ENCODE data around the gene MAP9.
A peak's percentile ranks its signal among the peaks of the same experiment; 100 is the strongest.
"Not testable (repeated sequence)": the region's sequence is repeated elsewhere in the genome, so short reads cannot be mapped to it uniquely, and the experiment has no call there.

Gene MAP9

DNA sequence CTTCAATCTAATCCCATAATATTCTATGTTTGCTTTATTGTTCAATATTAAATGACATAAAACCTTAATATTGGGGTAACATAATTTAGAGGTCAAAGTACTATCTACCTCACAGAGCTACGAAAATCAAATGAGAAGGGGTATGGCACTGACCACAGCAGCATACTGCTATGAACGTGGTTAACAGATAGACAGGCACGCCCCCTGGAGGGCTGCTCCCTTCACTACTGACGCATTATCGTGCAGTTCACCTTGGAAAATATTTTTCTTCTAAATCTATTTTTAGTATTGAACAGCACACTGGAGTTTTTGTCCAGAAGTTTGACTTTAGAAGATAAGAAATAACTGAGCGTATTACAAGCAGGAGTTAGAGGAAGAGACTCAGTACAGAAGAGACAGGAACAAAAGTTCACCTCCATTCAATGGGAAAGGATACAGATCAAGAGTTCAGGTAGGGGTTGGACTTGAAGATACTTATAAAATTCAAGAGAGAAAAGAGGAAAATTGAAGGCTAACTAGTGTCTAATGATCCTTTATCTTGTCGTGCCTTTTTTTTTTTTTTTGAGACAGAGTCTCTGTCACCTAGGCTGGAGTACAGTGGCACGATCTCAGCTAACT is 22.7 kb downstream of the MAP9 start:
- Histone ChIP-seq H3K27ac (ENCODE audit: low read depth, low read length) (no peak overlapping the region), H3K4me1 (ENCODE audit: control insufficient read depth, insufficient read depth, low read length, unreplicated experiment) (no peaks in the 10 kb centered on the region), H3K79me2 (ENCODE audit: control insufficient read depth, insufficient read depth, low read length, unreplicated experiment) (no peaks in the 10 kb centered on the region), H2AFZ (ENCODE audit: low read length, unreplicated experiment) (peak overlapping the region; percentile 20), H3K27me3 (ENCODE audit: insufficient read depth, low read length) (no peaks in the 10 kb centered on the region), H3K4me3 (ENCODE audit: low read depth, low read length) (no peak overlapping the region), H3K36me3 (ENCODE audit: insufficient read depth, low read length) (no peaks in the 10 kb centered on the region)

- H3K79me2 ChIP-seq (ENCODE audit: control insufficient read depth, insufficient read depth, low read length, unreplicated experiment), result no peaks in the 10 kb centered on the region
- no peaks in the 10 kb centered on the region for H3K27me3 ChIP-seq (ENCODE audit: insufficient read depth, low read length)
- H3K27ac ChIP-seq (ENCODE audit: low read depth, low read length), result no peak overlapping the region
- no peaks in the 10 kb centered on the region for H3K36me3 ChIP-seq (ENCODE audit: insufficient read depth, low read length)
- no peak overlapping the region for H2AFZ ChIP-seq (ENCODE audit: low read length, unreplicated experiment)
- H3K4me3 ChIP-seq (ENCODE audit: low read depth, low read length), result no peak overlapping the region
- H3K4me1 ChIP-seq (ENCODE audit: control insufficient read depth, insufficient read depth, low read length, unreplicated experiment), result peaks cover 5% of the 10 kb centered on the region
Observed at GRCh38 chr4:155342142-155342541, 34.6 kb downstream of the MAP9 start.

DNA sequence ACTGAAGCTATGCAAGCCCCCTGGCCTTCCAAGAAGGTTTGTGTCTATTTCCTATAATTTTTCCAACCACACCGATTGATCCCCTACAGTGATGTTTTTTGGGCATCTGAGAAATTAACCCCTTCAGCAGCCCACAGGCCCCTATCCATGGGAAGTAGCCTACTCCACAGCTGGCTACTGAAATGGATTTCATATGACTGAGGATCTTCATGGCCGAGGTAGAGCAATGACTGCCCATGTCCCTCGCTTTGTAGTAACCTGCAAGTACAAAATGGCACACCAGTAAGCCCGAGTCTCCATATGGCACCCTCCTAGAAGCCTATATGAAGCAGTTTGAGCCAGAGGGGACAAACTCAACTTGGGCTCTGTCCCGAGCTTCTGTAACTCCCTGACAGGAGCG is 36.8 kb downstream of the MAP9 start:
- Histone ChIP-seq H3K4me3 (ENCODE audit: low read depth, low read length) (no peak overlapping the region), H2AFZ (ENCODE audit: low read length, unreplicated experiment) (no peak overlapping the region), H3K27me3 (ENCODE audit: insufficient read depth, low read length) (no peaks in the 10 kb centered on the region), H3K79me2 (ENCODE audit: control insufficient read depth, insufficient read depth, low read length, unreplicated experiment) (no peaks in the 10 kb centered on the region), H3K36me3 (ENCODE audit: insufficient read depth, low read length) (no peaks in the 10 kb centered on the region), H3K4me1 (ENCODE audit: control insufficient read depth, insufficient read depth, low read length, unreplicated experiment) (peaks cover 5% of the 10 kb centered on the region), H3K27ac (ENCODE audit: low read depth, low read length) (no peak overlapping the region)

DNA sequence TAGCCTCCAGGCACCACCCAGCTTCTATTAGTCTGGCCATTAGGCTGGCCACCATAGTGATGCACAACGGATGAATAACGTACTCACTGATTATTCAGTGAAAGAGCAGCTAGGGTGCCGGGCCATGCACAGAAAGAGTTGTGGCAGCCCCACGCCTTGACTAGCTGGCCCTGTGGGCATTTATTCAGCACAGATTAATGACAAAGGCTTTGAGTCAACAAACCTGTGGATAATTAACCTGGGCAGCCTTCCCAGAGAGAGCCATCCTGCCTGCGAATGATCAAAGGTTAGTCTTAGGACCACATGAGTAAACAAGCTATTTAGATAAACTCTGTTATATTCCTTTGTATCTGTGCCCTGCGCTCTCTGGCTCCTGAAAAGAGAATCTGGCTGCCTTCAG is 37.2 kb downstream of the MAP9 start:
- no peaks in the 10 kb centered on the region for H3K79me2 ChIP-seq (ENCODE audit: control insufficient read depth, insufficient read depth, low read length, unreplicated experiment)
- no peak overlapping the region for H3K4me3 ChIP-seq (ENCODE audit: low read depth, low read length)
- peaks cover 5% of the 10 kb centered on the region for H3K4me1 ChIP-seq (ENCODE audit: control insufficient read depth, insufficient read depth, low read length, unreplicated experiment)
- H3K36me3 ChIP-seq (ENCODE audit: insufficient read depth, low read length), result no peaks in the 10 kb centered on the region
- no peaks in the 10 kb centered on the region for H3K27me3 ChIP-seq (ENCODE audit: insufficient read depth, low read length)
- no peak overlapping the region for H3K27ac ChIP-seq (ENCODE audit: low read depth, low read length)
- no peak overlapping the region for H2AFZ ChIP-seq (ENCODE audit: low read length, unreplicated experiment)

DNA sequence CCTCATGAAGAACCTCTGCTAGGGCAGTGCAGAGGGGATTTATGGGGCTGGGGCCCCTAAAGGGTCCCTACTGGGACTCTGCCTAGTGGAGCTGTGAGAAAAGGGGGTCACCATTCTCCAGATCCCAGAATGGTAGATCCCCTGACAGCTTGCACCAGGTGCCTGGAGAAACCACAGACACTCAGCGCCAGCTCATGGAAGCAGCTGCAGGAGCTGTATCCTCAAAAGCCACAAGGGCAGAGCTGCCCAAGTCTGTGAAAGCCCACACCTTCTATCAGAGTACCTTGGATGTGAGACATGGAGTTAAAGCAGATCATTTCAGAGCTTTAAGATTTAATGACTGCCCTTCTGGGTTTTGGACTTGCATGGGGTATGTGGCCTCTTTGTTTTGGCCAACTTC is 38.6 kb downstream of the MAP9 start:
- Histone ChIP-seq H3K4me1 (ENCODE audit: control insufficient read depth, insufficient read depth, low read length, unreplicated experiment) (peaks cover 5% of the 10 kb centered on the region), H3K27me3 (ENCODE audit: insufficient read depth, low read length) (no peaks in the 10 kb centered on the region), H3K79me2 (ENCODE audit: control insufficient read depth, insufficient read depth, low read length, unreplicated experiment) (no peaks in the 10 kb centered on the region), H3K4me3 (ENCODE audit: low read depth, low read length) (no peak overlapping the region), H3K27ac (ENCODE audit: low read depth, low read length) (no peak overlapping the region), H3K36me3 (ENCODE audit: insufficient read depth, low read length) (no peaks in the 10 kb centered on the region), H2AFZ (ENCODE audit: low read length, unreplicated experiment) (no peak overlapping the region)

DNA sequence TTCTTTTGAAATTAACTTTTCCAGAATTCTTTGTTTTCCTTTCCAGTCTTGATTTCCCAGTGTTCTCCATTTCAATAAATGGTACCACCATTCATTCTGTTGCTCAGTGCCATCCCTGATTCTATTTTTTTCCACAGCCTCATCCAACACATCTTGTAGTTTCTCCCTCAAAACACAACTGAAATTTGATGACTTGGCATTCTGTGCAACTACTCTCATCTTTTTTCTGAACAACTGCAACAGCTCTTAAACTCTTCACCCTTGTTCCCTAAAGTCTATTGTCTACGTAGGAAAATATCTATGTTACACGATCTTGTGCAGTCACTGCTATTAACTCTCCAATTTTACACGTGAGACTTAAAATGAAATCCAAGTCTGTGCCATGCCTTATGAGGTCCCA is 40.5 kb downstream of the MAP9 start:
- H3K27ac ChIP-seq (ENCODE audit: low read depth, low read length), result no peak overlapping the region
- no peaks in the 10 kb centered on the region for H3K4me1 ChIP-seq (ENCODE audit: control insufficient read depth, insufficient read depth, low read length, unreplicated experiment)
- H3K27me3 ChIP-seq (ENCODE audit: insufficient read depth, low read length), result no peaks in the 10 kb centered on the region
- no peaks in the 10 kb centered on the region for H3K79me2 ChIP-seq (ENCODE audit: control insufficient read depth, insufficient read depth, low read length, unreplicated experiment)
- H3K4me3 ChIP-seq (ENCODE audit: low read depth, low read length), result no peak overlapping the region
- no peaks in the 10 kb centered on the region for H3K36me3 ChIP-seq (ENCODE audit: insufficient read depth, low read length)
- no peak overlapping the region for H2AFZ ChIP-seq (ENCODE audit: low read length, unreplicated experiment)

- no peaks in the 10 kb centered on the region for H3K79me2 ChIP-seq (ENCODE audit: control insufficient read depth, insufficient read depth, low read length, unreplicated experiment)
- no peaks in the 10 kb centered on the region for H3K36me3 ChIP-seq (ENCODE audit: insufficient read depth, low read length)
- H3K4me3 ChIP-seq (ENCODE audit: low read depth, low read length), result no peak overlapping the region
Observed at GRCh38 chr4:155331478-155331877, 45.3 kb downstream of the MAP9 start.

GRCh38 chr4:155322782-155323181 is 54.0 kb downstream of the MAP9 start:
- Histone ChIP-seq H3K4me3 (ENCODE audit: low read depth, low read length) (no peak overlapping the region), H3K4me1 (ENCODE audit: control insufficient read depth, insufficient read depth, low read length, unreplicated experiment) (no peaks in the 10 kb centered on the region), H2AFZ (ENCODE audit: low read length, unreplicated experiment) (no peak overlapping the region), H3K27me3 (ENCODE audit: insufficient read depth, low read length) (peaks cover 5% of the 10 kb centered on the region; the same call in 1 of the 2 replicates), H3K36me3 (ENCODE audit: insufficient read depth, low read length) (no peaks in the 10 kb centered on the region), H3K79me2 (ENCODE audit: control insufficient read depth, insufficient read depth, low read length, unreplicated experiment) (no peaks in the 10 kb centered on the region), H3K27ac (ENCODE audit: low read depth, low read length) (no peak overlapping the region)

More at GRCh38 chr4:155331478-155331877, 45.3 kb downstream of the MAP9 start:
- Histone ChIP-seq H3K27ac (ENCODE audit: low read depth, low read length) (no peak overlapping the region), H3K4me1 (ENCODE audit: control insufficient read depth, insufficient read depth, low read length, unreplicated experiment) (no peaks in the 10 kb centered on the region), H2AFZ (ENCODE audit: low read length, unreplicated experiment) (no peak overlapping the region), H3K27me3 (ENCODE audit: insufficient read depth, low read length) (no peaks in the 10 kb centered on the region)

DNA sequence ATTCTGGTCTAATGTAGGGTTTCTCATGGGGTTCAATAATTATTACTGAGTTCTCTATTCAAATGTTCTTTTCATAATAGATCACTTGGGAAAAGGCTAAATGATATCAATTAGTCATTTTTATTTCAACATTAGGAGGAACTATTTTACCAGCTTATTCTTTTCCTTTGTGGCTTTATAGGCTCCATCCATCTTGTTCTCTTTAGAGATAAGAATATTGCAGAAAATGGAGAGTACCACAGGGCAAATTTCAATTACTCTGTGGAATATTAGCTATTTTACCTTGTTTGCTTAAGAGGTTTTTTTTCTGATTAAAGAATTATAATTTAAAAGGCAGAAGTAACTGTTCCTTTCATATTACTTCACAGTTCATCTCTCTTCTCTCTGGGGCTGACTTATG is 55.8 kb downstream of the MAP9 start:
- Histone ChIP-seq H3K27ac (ENCODE audit: low read depth, low read length) (no peak overlapping the region), H3K36me3 (ENCODE audit: insufficient read depth, low read length) (no peaks in the 10 kb centered on the region), H3K79me2 (ENCODE audit: control insufficient read depth, insufficient read depth, low read length, unreplicated experiment) (no peaks in the 10 kb centered on the region), H3K27me3 (ENCODE audit: insufficient read depth, low read length) (peaks cover 5% of the 10 kb centered on the region; the same call in 1 of the 2 replicates), H2AFZ (ENCODE audit: low read length, unreplicated experiment) (no peak overlapping the region), H3K4me1 (ENCODE audit: control insufficient read depth, insufficient read depth, low read length, unreplicated experiment) (no peaks in the 10 kb centered on the region), H3K4me3 (ENCODE audit: low read depth, low read length) (no peak overlapping the region)

- Histone ChIP-seq H3K27me3 (ENCODE audit: insufficient read depth, low read length) (peaks cover 5% of the 10 kb centered on the region; the same call in 1 of the 2 replicates), H3K27ac (ENCODE audit: low read depth, low read length) (no peak overlapping the region)
Observed at GRCh38 chr4:155319516-155319915, 57.2 kb downstream of the MAP9 start.

GRCh38 chr4:155312027-155312426 is 64.7 kb downstream of the MAP9 start:
- H3K79me2 ChIP-seq (ENCODE audit: control insufficient read depth, insufficient read depth, low read length, unreplicated experiment); H3K27ac ChIP-seq (ENCODE audit: low read depth, low read length); H3K4me3 ChIP-seq (ENCODE audit: low read depth, low read length); H2AFZ ChIP-seq (ENCODE audit: low read length, unreplicated experiment); H3K36me3 ChIP-seq (ENCODE audit: insufficient read depth, low read length); H3K4me1 ChIP-seq (ENCODE audit: control insufficient read depth, insufficient read depth, low read length, unreplicated experiment); H3K27me3 ChIP-seq (ENCODE audit: insufficient read depth, low read length): not testable (repeated sequence)

More at GRCh38 chr4:155319516-155319915, 57.2 kb downstream of the MAP9 start:
- Histone ChIP-seq H3K4me1 (ENCODE audit: control insufficient read depth, insufficient read depth, low read length, unreplicated experiment) (no peaks in the 10 kb centered on the region), H3K4me3 (ENCODE audit: low read depth, low read length) (no peak overlapping the region), H3K79me2 (ENCODE audit: control insufficient read depth, insufficient read depth, low read length, unreplicated experiment) (no peaks in the 10 kb centered on the region), H2AFZ (ENCODE audit: low read length, unreplicated experiment) (no peak overlapping the region), H3K36me3 (ENCODE audit: insufficient read depth, low read length) (no peaks in the 10 kb centered on the region)
